ENCODE data around the gene DIAPH3. TPM values are rescaled to one million over a fixed set of nuclear protein-coding genes. Genes with fewer than 3 reads are reported as not detected.
A peak's percentile ranks its signal among the peaks of the same experiment; 100 is the strongest.
"Not testable (repeated sequence)": the region's sequence is repeated elsewhere in the genome, so short reads cannot be mapped to it uniquely, and the experiment has no call there.

The DIAPH3 gene, protein sequence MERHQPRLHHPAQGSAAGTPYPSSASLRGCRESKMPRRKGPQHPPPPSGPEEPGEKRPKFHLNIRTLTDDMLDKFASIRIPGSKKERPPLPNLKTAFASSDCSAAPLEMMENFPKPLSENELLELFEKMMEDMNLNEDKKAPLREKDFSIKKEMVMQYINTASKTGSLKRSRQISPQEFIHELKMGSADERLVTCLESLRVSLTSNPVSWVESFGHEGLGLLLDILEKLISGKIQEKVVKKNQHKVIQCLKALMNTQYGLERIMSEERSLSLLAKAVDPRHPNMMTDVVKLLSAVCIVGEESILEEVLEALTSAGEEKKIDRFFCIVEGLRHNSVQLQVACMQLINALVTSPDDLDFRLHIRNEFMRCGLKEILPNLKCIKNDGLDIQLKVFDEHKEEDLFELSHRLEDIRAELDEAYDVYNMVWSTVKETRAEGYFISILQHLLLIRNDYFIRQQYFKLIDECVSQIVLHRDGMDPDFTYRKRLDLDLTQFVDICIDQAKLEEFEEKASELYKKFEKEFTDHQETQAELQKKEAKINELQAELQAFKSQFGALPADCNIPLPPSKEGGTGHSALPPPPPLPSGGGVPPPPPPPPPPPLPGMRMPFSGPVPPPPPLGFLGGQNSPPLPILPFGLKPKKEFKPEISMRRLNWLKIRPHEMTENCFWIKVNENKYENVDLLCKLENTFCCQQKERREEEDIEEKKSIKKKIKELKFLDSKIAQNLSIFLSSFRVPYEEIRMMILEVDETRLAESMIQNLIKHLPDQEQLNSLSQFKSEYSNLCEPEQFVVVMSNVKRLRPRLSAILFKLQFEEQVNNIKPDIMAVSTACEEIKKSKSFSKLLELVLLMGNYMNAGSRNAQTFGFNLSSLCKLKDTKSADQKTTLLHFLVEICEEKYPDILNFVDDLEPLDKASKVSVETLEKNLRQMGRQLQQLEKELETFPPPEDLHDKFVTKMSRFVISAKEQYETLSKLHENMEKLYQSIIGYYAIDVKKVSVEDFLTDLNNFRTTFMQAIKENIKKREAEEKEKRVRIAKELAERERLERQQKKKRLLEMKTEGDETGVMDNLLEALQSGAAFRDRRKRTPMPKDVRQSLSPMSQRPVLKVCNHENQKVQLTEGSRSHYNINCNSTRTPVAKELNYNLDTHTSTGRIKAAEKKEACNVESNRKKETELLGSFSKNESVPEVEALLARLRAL
- total RNA-seq = 4.3 TPM
- 10 to 100 TPM in 2 of 8 donors, 1 to 10 TPM in 6; 6.0 to 12.4 (median 8.5) TPM for polyA plus RNA-seq (ENCODE audit: insufficient read depth in 1 of 8, insufficient read length in 8 of 8, low replicate concordance in 1 of 8)
- long read RNA-seq, donor 1 = 0 reads
- long read RNA-seq, donor 2 = 0 reads
- long read RNA-seq, donor 3 = 0 reads
- long read RNA-seq, donor 4, full-length matches to known transcripts = 1 of 1 reads
- long read RNA-seq, donor 4, partial matches to known transcripts = 0 of 1 reads
- long read RNA-seq, donor 4, other reads (novel, unspliced or antisense) = 0 of 1 reads
- long read RNA-seq, donor 5 = 0 reads
- long read RNA-seq, donor 6 = 0 reads
- long read RNA-seq, donor 7 = 0 reads
- long read RNA-seq, donor 8 = 0 reads
- long read RNA-seq, donor 9 = 0 reads
- long read RNA-seq, donor 10, full-length matches to known transcripts = 1 of 1 reads
- long read RNA-seq, donor 10, partial matches to known transcripts = 0 of 1 reads
- long read RNA-seq, donor 10, other reads (novel, unspliced or antisense) = 0 of 1 reads
- long read RNA-seq, donor 11, partial matches to known transcripts = 0 of 1 reads
- long read RNA-seq, donor 11, other reads (novel, unspliced or antisense) = 0 of 1 reads

DNA sequence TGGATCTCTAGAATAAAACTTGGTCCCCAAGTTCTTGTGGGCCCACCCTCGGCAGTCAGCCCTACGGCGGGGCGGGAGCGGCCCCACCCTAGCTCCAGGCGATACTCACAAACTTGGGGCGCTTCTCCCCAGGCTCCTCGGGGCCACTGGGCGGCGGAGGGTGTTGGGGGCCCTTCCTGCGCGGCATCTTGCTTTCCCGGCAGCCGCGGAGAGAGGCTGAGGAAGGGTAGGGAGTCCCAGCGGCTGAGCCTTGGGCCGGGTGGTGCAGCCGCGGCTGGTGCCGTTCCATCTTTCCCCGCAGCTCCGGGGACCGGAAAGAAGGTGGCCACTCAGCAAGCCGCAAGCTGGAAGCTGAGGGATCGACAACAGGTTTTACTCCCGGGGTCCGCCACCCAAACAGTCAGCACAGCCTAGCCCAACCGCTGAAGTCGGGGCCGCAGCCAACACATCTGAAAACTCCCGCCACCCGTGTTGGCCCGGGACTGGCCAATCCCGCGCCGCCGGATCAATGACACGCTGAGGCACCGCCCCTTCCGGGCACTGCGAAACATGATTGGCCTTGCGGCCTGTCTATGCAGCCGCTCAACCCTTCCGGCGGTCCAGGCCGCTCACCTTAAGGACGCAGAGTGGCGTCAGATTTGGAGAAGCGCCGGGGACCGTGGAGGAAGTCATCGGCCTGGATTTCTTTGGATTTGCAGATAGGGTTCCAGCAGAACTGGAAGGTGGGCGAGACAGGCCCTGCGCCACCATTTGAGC, at the start of gene DIAPH3:
TSS of gene DIAPH3 (minus strand) at position 451 of the 756 bp plus-strand sequence. CDS start at position 289, 162 bp downstream.
- H3K4me3 ChIP-seq (ENCODE audit: low read length) = peak within 1 kb of the TSS; percentile 91
- H3K27ac ChIP-seq (ENCODE audit: low read length) = peak within 1 kb of the TSS; percentile 98
- WGBS (ENCODE audit: insufficient coverage) = 0% methylated on average over 45 of the region's 54 CpGs
- peak; percentile 99 for DNase-seq
- H3K9me3 ChIP-seq (replicated peaks; ENCODE audit: control insufficient read depth, low read depth, low read length) = no peaks in the 10 kb centered on the region
- no peaks in the 10 kb centered on the region for H3K27me3 ChIP-seq (ENCODE audit: control insufficient read depth, insufficient read depth, low read length)
- H3K36me3 ChIP-seq (ENCODE audit: control insufficient read depth, insufficient read depth, low read length) = no peaks in the 10 kb centered on the region
- peaks cover 6% of the 10 kb centered on the region for H3K4me1 ChIP-seq (ENCODE audit: control insufficient read depth, insufficient read depth, low read length)

DNA sequence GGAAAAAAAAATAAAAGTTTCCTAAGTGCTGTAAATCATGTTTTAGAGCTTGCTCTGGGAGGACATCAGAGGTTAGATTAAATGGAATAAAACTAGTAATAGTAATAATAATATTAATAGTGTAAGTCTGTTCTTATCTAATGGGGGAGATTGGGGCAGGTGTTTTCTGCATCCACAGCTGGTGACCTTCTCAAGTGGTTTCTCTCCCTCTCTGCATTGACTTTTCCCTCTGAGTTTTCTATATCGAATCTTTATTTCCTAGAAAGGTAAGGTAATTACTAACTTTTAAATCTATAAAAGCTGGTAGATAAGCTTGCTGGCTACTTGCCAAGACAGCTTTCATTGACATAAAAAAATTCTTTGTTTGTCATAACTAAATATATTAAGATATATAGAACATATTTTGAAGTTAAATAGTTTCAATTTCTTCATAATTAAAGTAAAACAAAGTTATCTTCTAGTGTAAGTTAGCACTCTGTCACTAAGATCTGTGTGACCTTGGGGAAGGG, 49.6 kb upstream of the DIAPH3 start:
- WGBS (ENCODE audit: insufficient coverage) = no CpG with 5 or more reads among the region's 1 CpG
- no peak overlapping the region for H3K4me3 ChIP-seq (ENCODE audit: low read length)
- peaks cover 2% of the 10 kb centered on the region for H3K27me3 ChIP-seq (ENCODE audit: control insufficient read depth, insufficient read depth, low read length)
- DNase-seq = no peak
- H3K4me1 ChIP-seq (ENCODE audit: control insufficient read depth, insufficient read depth, low read length) = no peaks in the 10 kb centered on the region
- no peaks in the 10 kb centered on the region for H3K9me3 ChIP-seq (replicated peaks; ENCODE audit: control insufficient read depth, low read depth, low read length)
- no peaks in the 10 kb centered on the region for H3K36me3 ChIP-seq (ENCODE audit: control insufficient read depth, insufficient read depth, low read length)
- H3K27ac ChIP-seq (ENCODE audit: low read length) = no peak overlapping the region

DNA sequence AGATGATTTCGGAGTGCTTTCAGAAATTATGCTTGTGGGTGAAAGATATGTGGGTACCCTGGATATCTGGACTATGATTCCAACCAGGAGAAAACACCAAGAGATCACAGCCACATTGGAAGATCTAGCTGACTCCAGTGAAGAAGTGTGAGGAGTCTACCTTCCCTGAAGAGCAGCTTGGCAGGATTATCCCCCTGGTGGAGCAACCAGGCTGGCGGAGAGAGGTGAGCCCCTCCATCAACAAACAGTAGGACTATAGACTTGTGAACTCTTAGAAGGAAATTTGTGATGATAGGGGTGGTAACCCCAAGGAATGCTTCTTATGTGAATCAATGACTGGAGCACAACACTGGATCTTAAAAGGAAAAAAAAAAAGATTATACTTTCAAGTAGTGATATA, 47.8 kb upstream of the DIAPH3 start:
- Histone ChIP-seq H3K27me3 (ENCODE audit: control insufficient read depth, insufficient read depth, low read length) (peaks cover 2% of the 10 kb centered on the region), H3K27ac (ENCODE audit: low read length) (no peak overlapping the region), H3K4me3 (ENCODE audit: low read length) (no peak overlapping the region), H3K36me3 (ENCODE audit: control insufficient read depth, insufficient read depth, low read length) (no peaks in the 10 kb centered on the region), H3K9me3 (replicated peaks; ENCODE audit: control insufficient read depth, low read depth, low read length) (no peaks in the 10 kb centered on the region), H3K4me1 (ENCODE audit: control insufficient read depth, insufficient read depth, low read length) (no peaks in the 10 kb centered on the region)
- DNase-seq = no peak
- no CpG with 5 or more reads among the region's 2 CpGs for WGBS (ENCODE audit: insufficient coverage)

DNA sequence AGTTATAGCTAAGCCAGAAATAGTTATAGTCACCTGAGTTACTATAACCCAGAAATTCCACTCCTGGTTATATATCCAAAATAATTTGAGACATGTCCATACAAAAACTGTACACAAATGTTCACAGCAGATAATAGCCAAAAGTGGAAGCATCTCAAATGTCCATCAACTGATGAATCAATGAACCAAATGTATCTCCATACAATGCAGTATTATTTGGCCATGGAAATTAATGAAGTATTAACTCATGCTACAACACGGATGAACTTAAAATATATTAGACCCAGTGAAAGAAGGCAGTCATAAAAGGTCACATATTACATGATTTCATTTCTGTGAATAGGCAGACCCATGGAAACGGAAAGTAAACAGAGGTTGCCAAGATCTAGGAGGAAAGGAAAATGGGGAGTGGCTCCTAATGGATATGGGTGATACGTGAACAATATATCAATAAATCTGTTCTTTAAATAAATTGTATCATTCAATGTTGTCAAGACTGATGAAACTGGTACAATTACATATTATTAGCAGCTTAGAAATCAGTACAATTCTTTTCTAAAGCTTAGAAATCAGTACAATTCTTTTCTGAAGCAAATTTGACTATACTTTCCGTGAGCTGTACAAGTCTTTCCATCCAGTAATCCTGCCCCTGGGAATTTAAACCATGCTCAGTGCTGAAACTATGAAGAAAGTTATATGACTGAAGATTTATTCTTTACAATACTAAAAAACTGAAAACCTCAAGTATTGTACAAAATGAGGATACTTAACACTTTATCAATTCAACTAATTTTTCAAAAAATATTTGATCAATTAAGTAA, 47.0 kb upstream of the DIAPH3 start:
- DNase-seq = peak; percentile 91
- Histone ChIP-seq H3K27ac (ENCODE audit: low read length) (peak overlapping the region; percentile 40), H3K9me3 (replicated peaks; ENCODE audit: control insufficient read depth, low read depth, low read length) (no peaks in the 10 kb centered on the region), H3K4me1 (ENCODE audit: control insufficient read depth, insufficient read depth, low read length) (no peaks in the 10 kb centered on the region), H3K27me3 (ENCODE audit: control insufficient read depth, insufficient read depth, low read length) (peaks cover 2% of the 10 kb centered on the region), H3K4me3 (ENCODE audit: low read length) (no peak overlapping the region), H3K36me3 (ENCODE audit: control insufficient read depth, insufficient read depth, low read length) (no peaks in the 10 kb centered on the region)
- WGBS (ENCODE audit: insufficient coverage) = no CpG with 5 or more reads among the region's 4 CpGs

DNA sequence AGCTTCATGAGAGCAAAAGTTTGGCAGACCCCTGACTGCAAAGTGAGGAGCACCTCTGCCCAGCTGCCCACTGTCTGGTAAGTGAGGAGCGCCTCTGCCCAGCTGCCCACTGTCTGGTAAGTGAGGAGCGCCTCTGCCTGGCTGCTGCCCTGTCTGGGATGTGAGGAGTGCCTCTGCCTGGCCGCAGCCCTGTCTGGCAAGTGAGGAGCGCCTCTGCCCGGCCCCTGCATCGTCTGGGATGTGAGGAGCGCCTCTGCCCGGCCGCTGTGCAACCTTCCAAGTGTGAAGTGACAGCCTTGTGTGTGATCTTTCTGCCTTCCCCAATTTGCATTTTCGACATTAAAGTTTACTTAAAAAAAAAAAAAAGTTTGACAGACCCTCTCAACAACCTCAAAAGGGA, 41.8 kb upstream of the DIAPH3 start:
- WGBS (ENCODE audit: insufficient coverage) = 66% methylated on average over 3 of the region's 10 CpGs
- not testable (repeated sequence) for H3K27ac ChIP-seq (ENCODE audit: low read length); H3K4me1 ChIP-seq (ENCODE audit: control insufficient read depth, insufficient read depth, low read length); H3K4me3 ChIP-seq (ENCODE audit: low read length); H3K9me3 ChIP-seq (replicated peaks; ENCODE audit: control insufficient read depth, low read depth, low read length); H3K27me3 ChIP-seq (ENCODE audit: control insufficient read depth, insufficient read depth, low read length); H3K36me3 ChIP-seq (ENCODE audit: control insufficient read depth, insufficient read depth, low read length); DNase-seq

DNA sequence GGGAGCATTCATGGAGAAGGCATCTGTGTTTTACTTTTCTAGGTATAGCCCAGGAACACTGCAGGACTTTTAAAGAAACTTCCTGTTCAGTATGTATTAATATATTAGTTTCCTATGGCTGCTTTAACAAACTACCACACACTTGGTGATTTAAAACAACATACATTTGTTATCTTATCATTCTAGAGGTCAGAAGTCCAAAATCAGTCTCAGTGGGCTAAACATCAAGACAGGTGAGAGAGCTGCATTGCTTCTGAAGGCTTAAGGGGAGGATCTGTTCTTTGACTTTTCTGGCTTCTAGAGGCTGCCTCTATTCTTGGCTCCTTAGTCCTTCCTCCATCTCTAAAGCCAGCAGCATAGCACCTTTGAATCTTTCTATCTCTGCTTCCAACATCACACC, 37.6 kb upstream of the DIAPH3 start:
- Histone ChIP-seq H3K4me3 (ENCODE audit: low read length) (no peak overlapping the region), H3K27me3 (ENCODE audit: control insufficient read depth, insufficient read depth, low read length) (no peaks in the 10 kb centered on the region), H3K27ac (ENCODE audit: low read length) (no peak overlapping the region), H3K9me3 (replicated peaks; ENCODE audit: control insufficient read depth, low read depth, low read length) (no peaks in the 10 kb centered on the region), H3K36me3 (ENCODE audit: control insufficient read depth, insufficient read depth, low read length) (no peaks in the 10 kb centered on the region), H3K4me1 (ENCODE audit: control insufficient read depth, insufficient read depth, low read length) (no peaks in the 10 kb centered on the region)
- no peak for DNase-seq

DNA sequence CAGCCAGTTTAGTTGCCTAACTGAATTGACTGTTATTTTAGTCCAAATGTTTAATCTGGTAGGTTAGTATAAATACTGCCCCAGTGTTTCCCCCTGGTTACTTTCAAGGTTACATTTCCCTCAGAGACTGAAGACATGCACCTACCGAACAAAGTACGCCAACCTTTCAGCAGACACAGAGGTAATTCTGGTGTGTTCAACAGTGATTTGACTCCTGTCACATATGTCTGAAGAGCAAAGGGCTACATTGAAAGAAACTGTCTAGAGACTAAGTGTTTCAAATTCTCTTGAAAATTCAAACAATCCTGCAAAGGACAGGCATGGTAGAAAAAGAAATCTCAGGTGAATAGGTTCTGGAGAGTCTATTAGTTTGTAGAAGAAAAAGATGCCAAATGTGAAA, 32.2 kb upstream of the DIAPH3 start:
- no CpG with 5 or more reads among the region's 2 CpGs for WGBS (ENCODE audit: insufficient coverage)
- not testable (repeated sequence) for H3K27ac ChIP-seq (ENCODE audit: low read length); H3K9me3 ChIP-seq (replicated peaks; ENCODE audit: control insufficient read depth, low read depth, low read length); H3K36me3 ChIP-seq (ENCODE audit: control insufficient read depth, insufficient read depth, low read length); H3K27me3 ChIP-seq (ENCODE audit: control insufficient read depth, insufficient read depth, low read length); DNase-seq; H3K4me1 ChIP-seq (ENCODE audit: control insufficient read depth, insufficient read depth, low read length); H3K4me3 ChIP-seq (ENCODE audit: low read length)

DNA sequence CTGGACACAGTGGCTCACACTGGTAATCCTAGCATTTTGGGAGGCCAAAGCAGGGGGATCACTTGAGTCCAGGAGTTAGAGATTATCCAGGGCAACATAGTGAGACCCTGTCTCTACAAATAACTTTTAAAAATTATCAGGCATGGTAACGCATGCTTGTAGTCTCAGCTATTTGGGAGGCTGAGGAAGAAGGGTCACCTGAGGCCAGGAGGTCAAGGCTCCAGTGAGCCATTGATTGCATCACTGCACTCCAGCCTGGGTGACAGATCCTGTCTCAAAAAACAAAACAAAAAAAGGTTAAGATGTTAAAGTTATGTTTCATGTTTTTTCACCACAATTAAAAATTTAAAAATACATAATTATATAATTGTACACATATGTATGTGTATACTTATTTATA, 19.2 kb upstream of the DIAPH3 start:
- WGBS (ENCODE audit: insufficient coverage) = no CpG with 5 or more reads among the region's 1 CpG

More for the DNA sequence above, 19.2 kb upstream of the DIAPH3 start:
- Histone ChIP-seq H3K36me3 (ENCODE audit: control insufficient read depth, insufficient read depth, low read length) (no peaks in the 10 kb centered on the region), H3K4me3 (ENCODE audit: low read length) (no peak overlapping the region), H3K4me1 (ENCODE audit: control insufficient read depth, insufficient read depth, low read length) (no peaks in the 10 kb centered on the region), H3K27me3 (ENCODE audit: control insufficient read depth, insufficient read depth, low read length) (no peaks in the 10 kb centered on the region), H3K9me3 (replicated peaks; ENCODE audit: control insufficient read depth, low read depth, low read length) (no peaks in the 10 kb centered on the region), H3K27ac (ENCODE audit: low read length) (no peak overlapping the region)
- DNase-seq = no peak
